ENCODE results near the gene LRCH4.
"Not testable (repeated sequence)": the region's sequence is repeated elsewhere in the genome, so short reads cannot be mapped to it uniquely, and the experiment has no call there.

LRCH4 gene

DNA sequence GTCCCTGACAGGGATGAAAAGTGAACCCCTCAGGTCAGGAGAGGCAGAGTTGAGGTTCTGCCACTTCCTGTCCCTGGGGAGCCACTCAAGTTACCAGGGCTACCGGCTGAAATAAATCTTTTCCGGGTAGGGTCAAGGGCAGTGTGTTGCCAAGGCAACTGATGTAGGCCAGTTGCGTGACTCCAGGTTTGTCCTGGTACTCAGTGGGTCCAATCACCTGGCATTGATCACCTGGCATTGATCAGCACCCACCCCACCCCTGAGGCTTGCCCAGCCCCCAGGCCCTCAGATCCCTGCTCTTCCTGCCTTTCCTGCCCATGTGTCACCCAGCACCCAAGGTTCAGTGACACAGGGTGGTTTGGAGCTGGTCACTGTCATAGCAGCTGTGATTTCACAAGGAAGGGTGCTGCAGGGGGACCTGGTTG lies 18.2 kb downstream of the LRCH4 start:
- DNase-seq (ENCODE audit: low spot score): no peak

DNA sequence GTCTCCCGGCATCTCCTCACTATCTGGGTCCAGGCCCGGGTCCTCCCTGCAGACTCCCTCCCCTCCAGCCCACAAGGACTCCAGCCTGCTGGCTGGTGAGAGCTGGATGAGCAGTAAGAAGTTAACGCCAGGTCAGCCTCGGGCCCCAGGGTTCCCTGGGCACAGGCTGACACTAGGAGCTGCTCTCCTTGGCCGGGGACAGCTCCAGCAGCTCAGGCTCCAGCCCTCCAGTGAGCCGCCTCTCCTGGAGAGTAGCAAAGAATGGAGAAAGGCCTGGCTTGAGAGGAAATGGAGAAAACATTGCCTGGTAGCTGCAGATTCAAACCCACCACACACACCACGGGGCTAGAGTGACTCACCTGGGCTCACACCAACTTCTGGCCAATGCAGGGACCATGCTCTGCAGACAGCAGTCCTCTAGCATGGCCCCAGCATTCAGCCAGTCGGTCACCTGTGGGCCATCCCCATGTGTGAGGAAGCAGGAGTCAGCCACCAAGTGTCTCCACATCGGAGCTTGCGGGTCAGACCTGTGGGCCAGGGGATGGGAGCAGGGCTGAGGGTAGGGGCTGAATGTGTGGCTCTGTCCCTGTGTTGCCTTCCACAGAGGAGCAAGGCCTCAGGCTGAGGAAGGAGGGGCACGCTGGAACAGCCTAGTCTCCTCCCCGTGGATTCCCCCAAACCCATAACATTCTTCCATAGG lies 18.7 kb downstream of the LRCH4 start:
- peak; percentile 24 for DNase-seq (ENCODE audit: low spot score)

GRCh38 chr7:100566018-100566531 lies 19.9 kb downstream of the LRCH4 start:
- peak; percentile 6 for DNase-seq (ENCODE audit: low spot score)

GRCh38 chr7:100565133-100565571 lies 20.8 kb downstream of the LRCH4 start:
- DNase-seq (ENCODE audit: low spot score): peak; percentile 7

DNA sequence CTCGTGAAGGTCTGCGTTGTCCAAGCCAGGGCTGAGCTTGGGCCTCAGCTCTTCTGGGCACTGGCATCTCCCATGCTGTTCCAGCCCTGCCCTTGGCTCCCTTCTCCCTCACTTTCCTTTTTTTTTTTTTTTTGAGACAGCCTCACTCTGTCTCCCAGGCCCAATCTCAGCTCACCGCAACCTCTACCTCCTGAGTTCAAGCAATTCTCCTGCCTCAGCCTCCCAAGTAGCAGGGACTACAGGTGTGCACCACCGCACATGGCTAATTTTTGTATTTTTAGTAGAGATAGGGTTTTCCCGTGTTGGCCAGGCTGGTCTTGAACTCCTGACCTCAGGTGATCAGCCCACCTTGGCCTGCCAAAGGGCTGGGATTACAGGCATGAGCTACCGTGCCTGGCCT lies 21.5 kb downstream of the LRCH4 start:
- not testable (repeated sequence) for DNase-seq (ENCODE audit: low spot score)

DNA sequence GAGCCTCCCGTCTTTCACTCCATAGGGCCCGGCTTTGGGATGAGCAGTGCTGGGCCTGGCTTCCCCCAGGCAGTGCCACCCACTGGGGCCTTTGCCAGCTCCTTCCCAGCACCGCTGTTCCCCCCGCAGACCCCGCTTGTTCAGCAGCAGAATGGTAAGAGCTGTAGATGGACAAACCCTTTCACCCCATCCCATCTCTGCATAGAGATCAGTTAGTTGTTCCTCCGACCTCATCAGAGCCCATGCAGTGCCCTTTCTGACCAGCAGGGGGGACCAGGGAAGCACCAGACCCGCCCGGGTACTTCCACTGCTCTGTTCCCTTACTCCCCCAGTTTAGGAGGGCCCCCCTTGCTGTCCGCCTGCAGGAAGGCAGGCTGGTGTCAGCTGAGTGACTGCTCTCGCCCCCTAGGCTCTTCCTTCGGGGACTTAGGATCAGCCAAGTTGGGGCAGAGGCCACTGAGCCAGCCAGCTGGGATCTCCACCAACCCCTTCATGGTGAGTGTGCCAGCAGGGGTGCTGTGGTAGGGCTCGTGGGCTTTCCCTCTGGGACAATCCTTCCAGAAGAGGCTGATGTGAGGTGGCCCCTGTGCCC lies 22.0 kb downstream of the LRCH4 start:
- peak; percentile 93 for DNase-seq (ENCODE audit: low spot score)

DNA sequence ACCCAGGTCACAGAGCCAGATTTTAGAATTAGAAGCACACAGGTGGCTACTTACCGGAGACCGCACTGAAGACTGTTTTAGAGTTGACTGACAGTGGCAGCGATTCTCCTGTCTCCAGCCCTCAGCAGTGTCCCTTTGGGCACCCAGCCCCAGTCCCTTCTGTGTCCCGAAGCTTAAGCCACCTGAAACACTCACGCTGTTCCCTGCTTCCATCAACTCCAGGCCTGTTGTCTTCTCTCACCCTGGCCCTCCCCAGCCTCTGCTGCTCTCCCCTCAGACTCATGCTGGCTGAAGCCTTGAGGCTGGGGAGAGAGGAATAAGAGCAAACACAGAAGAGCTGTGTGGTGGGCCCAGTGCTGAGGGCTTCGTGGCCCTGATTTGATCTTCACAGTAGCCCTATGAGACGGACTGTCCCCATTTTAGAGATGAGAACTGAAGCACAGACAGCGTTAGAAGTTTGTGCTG lies 22.8 kb downstream of the LRCH4 start:
- DNase-seq (ENCODE audit: low spot score): peak; percentile 3

DNA sequence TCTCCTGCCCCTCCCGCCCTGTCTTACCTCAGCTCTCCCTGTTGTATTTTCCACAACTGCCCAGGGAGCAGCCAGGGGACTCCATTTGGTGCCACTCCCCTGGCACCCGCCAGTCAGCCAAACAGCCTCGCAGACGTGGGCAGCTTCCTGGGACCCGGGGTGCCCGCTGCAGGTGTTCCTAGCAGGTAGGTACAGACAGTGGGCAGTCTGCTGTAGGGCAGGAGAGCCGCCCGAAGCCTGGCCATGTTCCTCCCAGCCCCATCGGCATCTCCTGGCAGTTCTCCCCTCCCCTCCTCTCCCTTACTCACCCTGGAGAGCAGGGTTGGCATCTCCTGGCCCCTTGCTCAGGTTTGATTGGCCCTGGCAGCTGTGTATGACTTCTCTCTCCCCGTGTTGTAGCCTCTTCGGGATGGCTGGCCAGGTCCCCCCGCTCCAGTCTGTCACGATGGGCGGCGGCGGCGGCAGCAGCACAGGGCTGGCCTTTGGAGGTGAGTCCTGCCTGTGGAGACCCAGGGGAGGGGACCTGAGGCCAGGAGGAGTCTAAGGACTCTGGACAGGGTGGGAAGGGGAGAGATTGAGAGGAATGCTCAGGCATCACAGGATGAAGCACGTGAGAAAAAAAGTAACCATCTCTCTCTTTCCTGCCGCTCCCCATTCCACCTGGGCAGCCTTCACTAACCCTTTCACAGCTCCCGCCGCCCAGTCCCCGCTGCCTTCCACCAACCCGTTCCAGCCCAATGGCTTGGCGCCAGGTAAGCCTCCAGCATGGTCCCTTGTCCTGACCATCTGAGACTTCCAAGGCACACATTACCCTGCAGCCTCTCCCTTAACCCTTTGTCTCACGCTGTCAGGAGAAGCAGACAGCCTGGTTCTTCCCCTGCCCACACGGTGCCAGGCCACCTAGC lies 23.5 kb downstream of the LRCH4 start:
- peak; percentile 3 for DNase-seq (ENCODE audit: low spot score)

DNA sequence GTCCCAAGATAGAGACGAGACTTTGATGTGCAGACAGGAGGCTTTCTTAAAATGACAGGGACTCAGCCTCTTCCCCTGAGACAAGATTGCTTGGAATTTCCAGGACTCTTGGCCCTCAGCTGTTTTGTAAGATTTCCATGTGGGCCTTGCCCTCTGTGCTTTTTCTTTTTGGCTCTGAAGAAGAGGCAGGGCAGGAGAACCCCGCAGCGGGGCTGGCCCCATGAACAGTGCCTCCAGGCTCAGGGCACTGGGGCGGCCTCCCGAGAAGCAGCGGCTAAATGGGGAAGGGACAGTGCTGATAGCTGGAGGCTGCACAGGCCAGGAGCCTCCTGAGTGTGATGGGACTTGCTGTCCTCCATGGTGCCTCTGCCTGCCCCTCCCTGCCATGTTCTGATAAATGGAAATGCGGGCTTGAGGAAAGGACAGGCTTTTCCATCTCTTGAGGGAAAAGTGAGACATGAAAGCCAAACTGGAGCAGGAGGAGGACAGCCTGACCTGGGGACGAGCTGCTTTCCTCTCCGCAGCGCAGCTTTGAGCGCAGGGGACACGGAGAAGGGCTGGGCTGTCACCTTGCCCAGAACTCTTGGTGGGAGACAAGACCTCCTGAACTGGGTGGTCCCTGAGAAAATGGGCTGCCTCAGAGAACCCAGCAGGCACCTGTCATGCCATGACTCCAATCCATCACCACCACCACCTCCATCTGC lies 24.3 kb downstream of the LRCH4 start:
- peak; percentile 4 for DNase-seq (ENCODE audit: low spot score)

DNA sequence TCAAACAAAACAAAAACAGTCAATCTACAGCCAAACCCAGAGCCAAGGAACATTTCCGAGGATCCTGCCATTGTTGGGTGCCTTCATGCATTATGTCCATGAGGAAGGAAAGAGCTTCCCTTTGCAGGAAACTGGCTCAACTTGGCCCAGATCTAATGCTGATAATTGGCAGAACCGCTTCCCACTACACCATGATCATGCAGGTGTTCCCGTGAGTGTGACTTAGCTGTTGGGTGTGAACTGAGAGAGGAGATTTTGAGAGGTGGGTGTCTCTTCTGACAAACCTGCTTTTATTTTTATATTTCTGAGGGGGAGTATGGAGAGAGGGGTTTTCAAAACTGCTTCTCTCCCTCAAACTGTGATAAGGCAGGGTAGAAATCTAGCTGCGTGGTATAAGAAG lies 26.8 kb downstream of the LRCH4 start:
- DNase-seq (ENCODE audit: low spot score): peak; percentile 2

DNA sequence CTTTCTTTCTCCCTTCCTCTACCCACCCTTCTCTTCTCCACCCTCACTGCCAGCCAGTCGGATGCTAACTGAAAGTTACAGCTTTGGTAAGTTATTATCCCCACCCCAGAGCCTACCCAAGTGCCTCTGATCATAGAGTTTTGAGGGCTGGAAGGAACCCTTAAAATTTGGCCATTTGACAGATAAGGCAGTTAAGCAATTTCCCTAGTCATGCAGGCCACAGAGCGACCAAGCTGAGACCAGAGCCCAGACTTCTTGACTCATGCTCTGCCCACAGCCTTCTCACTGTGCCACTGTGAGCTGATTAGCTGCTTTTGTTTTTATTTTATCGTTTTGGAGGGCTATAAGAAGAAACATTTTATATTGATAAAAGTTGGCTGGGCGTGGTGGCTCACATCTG lies 29.4 kb downstream of the LRCH4 start:
- DNase-seq (ENCODE audit: low spot score): no peak

DNA sequence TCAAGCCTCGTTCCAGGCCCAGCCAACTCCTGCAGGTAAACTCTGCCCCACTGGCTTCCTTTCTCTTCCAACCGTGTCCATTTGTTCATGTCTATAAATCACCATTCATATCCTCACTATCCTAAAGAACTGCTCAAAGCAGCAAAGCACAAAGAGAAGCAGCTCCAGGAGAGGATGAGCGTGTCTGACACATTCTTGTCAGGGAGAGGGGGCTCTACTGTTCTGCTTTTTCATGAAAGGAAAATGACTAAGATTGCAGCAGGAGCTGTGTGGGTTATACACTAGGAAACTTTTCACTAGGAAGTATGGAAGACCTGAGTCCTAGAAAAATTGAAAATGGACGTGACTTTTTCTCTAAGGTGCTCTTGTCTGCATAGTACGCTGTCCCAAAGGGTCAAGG lies 30.2 kb downstream of the LRCH4 start:
- no peak for DNase-seq (ENCODE audit: low spot score)

DNA sequence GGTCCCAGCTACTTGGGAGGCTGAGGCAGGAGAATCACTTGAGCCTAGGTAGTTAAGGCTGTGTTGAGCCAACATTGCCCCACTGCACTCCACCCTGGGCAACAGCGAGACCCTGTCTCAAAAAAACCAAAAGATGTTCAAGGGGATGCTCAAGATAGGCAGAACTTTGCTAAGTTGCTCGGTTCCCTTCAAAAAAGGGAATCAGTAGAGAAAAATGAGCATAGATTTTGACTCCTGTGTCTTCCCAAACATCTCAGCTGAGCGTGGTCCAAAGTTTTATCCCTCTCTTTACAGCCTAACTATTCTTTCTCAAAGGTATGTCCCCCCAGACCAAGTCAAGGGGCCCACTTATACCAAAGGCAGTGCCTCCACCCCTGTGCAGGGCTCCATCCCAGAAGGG lies 32.9 kb downstream of the LRCH4 start:
- no peak for DNase-seq (ENCODE audit: low spot score)

DNA sequence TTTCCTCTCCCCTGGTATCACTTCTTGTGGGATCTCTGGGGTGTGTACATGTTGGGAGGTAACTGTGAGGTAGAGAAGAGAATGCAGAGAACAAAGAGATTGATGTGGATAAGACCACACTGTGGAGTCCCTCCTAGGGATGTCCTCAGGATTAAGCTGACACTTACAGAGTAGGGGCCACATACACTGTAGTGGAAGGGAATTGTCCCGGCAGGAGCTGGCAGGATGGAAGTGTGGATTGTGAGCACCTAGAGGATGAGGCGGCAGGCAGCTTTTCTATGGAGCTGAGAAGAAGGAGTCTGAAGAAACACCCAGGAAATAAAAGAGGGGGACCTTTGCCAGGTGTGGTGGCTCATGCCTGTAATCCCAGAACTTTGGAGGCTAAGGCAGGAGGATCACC lies 33.4 kb downstream of the LRCH4 start:
- DNase-seq (ENCODE audit: low spot score): peak; percentile 0

DNA sequence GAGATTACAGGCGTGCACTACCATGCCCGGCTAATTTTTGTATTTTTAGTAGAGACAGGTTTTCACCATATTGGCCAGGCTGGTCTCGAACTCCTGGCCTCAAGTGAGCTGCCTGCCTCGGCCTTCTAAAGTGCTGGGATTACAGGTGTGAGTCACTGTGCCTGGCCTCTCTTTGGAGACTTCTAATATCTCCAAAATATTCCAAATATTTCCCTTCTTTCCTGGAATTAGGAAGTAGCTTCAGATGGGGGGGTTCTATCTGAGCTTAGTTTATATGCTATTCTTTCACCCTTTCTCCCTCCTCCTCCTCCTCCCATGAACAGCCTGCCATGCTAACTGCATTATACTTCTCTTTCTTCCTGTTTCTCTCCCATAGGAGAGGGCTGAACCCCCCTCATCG lies 37.5 kb downstream of the LRCH4 start:
- DNase-seq (ENCODE audit: low spot score): not testable (repeated sequence)

DNA sequence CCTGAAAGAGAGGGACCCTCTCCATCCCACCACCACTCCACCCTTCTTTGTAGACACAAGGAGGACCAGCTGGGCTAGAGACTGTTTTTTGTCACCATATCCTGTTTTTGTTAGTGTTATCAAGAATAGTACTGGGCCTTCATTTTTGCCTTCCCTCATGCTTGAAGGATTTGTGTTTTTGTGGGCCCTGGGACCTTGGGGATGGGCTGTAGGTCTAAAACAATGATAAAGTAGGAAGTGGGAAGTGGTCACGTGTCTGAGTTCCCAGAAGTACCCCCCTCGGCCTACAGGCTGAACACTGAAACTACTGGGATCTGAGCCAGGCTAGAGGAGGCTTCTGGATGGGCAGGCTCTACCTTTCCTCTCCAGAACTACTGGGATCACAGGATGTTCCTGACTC lies 38.1 kb downstream of the LRCH4 start:
- DNase-seq (ENCODE audit: low spot score): no peak

- no peak for DNase-seq (ENCODE audit: low spot score)
Observed at GRCh38 chr7:100546926-100547800, 38.8 kb downstream of the LRCH4 start.

GRCh38 chr7:100546129-100546925 lies 39.6 kb downstream of the LRCH4 start:
- no peak for DNase-seq (ENCODE audit: low spot score)

- DNase-seq (ENCODE audit: low spot score): no peak
Observed at GRCh38 chr7:100545360-100546128, 40.4 kb downstream of the LRCH4 start.
